Retinal pigment epithelial cell (primary cell): Measurements from ENCODE around the gene MBLAC1.

Experiments used
- DNase-seq: peaks from one replicate; pipeline ENCODE4 v3.0.0-alpha.2; 2010; ENCODE audit warnings: low read depth
- H3K4me3 ChIP-seq: 2 replicates; pipeline ENCODE4 v1.5.1; 2011; ENCODE audit warnings: mild to moderate bottlenecking, low read length, control low read depth, moderate library complexity
- TF ChIP-seq, protein P1 (sequence below): conservative IDR thresholded peaks from 2 replicates; pipeline ENCODE4 v1.5.1; 2011; ENCODE audit warnings: low read depth, low read length, control low read depth, inconsistent platforms

MBLAC1 gene

GRCh38 chr7:100160067-100160466, 33.3 kb downstream of the MBLAC1 start:
- TF ChIP-seq, protein P1, sequence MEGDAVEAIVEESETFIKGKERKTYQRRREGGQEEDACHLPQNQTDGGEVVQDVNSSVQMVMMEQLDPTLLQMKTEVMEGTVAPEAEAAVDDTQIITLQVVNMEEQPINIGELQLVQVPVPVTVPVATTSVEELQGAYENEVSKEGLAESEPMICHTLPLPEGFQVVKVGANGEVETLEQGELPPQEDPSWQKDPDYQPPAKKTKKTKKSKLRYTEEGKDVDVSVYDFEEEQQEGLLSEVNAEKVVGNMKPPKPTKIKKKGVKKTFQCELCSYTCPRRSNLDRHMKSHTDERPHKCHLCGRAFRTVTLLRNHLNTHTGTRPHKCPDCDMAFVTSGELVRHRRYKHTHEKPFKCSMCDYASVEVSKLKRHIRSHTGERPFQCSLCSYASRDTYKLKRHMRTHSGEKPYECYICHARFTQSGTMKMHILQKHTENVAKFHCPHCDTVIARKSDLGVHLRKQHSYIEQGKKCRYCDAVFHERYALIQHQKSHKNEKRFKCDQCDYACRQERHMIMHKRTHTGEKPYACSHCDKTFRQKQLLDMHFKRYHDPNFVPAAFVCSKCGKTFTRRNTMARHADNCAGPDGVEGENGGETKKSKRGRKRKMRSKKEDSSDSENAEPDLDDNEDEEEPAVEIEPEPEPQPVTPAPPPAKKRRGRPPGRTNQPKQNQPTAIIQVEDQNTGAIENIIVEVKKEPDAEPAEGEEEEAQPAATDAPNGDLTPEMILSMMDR = no peak
- no peak overlapping the region for H3K4me3 ChIP-seq
- DNase-seq = no peak

DNA sequence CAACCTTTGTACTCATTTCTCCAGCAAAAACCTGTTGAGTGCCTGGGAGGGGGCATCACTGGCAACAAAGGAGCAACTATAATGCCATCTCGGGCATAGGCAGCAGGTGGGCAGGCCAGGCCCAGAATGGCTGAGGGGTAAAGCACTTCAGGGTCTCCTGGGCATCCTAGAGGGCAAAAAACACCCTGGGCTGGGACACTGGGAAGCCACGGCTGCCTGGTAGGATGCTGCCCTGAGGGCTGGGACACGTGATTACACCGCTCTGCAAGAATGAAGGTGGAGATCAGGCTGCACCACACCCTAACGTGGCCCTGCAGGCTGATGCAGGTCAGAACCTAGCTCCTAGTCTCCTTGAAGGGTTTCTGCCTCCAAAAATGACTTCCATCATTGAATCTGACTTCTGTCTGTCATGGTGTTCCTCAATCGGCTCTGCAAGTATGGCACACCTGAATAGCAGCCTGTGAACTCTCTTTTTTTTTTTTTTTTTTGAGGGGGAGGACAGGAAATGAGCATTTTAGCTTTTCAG, 36.3 kb downstream of the MBLAC1 start:
- no peak for DNase-seq
- no peak overlapping the region for H3K4me3 ChIP-seq
- TF ChIP-seq, protein P1 = no peak

DNA sequence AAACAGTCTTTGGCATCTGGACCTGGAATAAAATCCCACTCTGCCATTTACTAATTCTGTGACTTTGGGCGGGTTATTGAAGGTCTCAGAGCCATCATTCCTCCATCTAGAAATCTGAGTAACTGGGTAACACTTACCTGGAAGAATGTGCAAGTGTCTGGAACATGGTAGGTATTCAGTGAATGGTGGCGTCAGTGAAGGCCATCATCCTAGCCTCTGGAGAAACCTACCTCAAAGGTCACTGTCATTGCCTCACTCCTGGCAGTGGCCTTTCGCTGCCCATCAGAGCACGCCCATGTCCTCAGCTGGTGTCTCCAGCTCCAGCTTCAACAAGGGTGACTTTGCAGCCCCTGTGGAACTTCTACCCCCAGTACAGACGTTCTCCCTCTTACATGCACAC, 37.1 kb downstream of the MBLAC1 start:
- TF ChIP-seq, protein P1 = no peak
- H3K4me3 ChIP-seq = no peak overlapping the region
- DNase-seq = no peak

- H3K4me3 ChIP-seq = no peak overlapping the region
- DNase-seq = no peak
Observed at GRCh38 chr7:100166317-100166940, 39.7 kb downstream of the MBLAC1 start.

GRCh38 chr7:100166970-100167911, 40.5 kb downstream of the MBLAC1 start:
- TF ChIP-seq, protein P1 = no peak

More at GRCh38 chr7:100166317-100166940, 39.7 kb downstream of the MBLAC1 start:
- TF ChIP-seq, protein P1 = no peak

GRCh38 chr7:100167912-100168323, 41.2 kb downstream of the MBLAC1 start:
- DNase-seq = no peak
- TF ChIP-seq, protein P1 = no peak
- H3K4me3 ChIP-seq = peak overlapping the region; percentile 49

More at GRCh38 chr7:100166970-100167911, 40.5 kb downstream of the MBLAC1 start:
- peak overlapping the region; percentile 49 for H3K4me3 ChIP-seq
- DNase-seq = no peak
